IMR-90 (cell line): ENCODE results near the gene KCNQ1. TPM values are rescaled to one million over a fixed set of nuclear protein-coding genes. Genes with fewer than 3 reads are reported as not detected.
A peak's percentile ranks its signal among the peaks of the same experiment; 100 is the strongest.

Experiments used
- ATAC-seq: fragments of 200-7000 bp; cut with Tn5 transposase; 2 replicates; pipeline ENCODE4 v1.9.1; 2020; ENCODE audit warnings: low read depth, mild to moderate bottlenecking, moderate library complexity
- BruUV-seq: library from RNA; stranded (reverse); fragments of 400-500 nt; replicated peaks from 2 replicates; lab custom pipeline; 2021; lab: Mats Ljungman, UMichigan
- CTCF ChIA-PET: fragments of 300-600 bp; formaldehyde crosslinking; extraction: SDS; loops from one replicate; lab custom pipeline; 2021; ENCODE audit warnings: antibody characterized with exemption; lab: Yijun Ruan, JAX
- POLR2A ChIA-PET: fragments of 300-600 bp; sonication (Branson Sonifier 250); formaldehyde crosslinking; loops from one replicate; lab custom pipeline; 2022; ENCODE audit warnings: antibody characterized with exemption; ENCODE audit not compliant: unreplicated experiment; lab: Charles Lee
- DNase-seq: peaks from one replicate; pipeline ENCODE4 v3.0.0; 2013
- H2AFZ ChIP-seq: replicated peaks from 2 replicates; pipeline ENCODE3; 2013; ENCODE audit warnings: low read length, mild to moderate bottlenecking; ENCODE audit not compliant: poor library complexity
- H2AK5ac ChIP-seq: 2 replicates; pipeline ENCODE4 v1.6.1; 2013; ENCODE audit warnings: low read depth, low read length, inconsistent platforms
- H2AK9ac ChIP-seq: replicated peaks from 2 replicates; pipeline ENCODE3; 2013; ENCODE audit warnings: mild to moderate bottlenecking, low read depth, low read length, moderate library complexity; ENCODE audit not compliant: poor library complexity
- H2BK120ac ChIP-seq: 2 replicates; pipeline ENCODE4 v1.6.1; 2013; ENCODE audit warnings: low read depth, low read length, inconsistent platforms
- H2BK15ac ChIP-seq: 3 replicates; pipeline ENCODE4 v1.6.1; 2013; ENCODE audit warnings: low read depth, low read length, inconsistent platforms
- H2BK20ac ChIP-seq: 2 replicates; pipeline ENCODE4 v1.6.1; 2013; ENCODE audit warnings: low read depth, mild to moderate bottlenecking, inconsistent platforms, low read length, moderate library complexity
- H2BK5ac ChIP-seq: 2 replicates; pipeline ENCODE4 v1.6.1; 2013; ENCODE audit warnings: mild to moderate bottlenecking, low read depth, low read length, inconsistent platforms; ENCODE audit not compliant: poor library complexity, severe bottlenecking
- H3K14ac ChIP-seq: replicated peaks from 2 replicates; pipeline ENCODE4 v1.6.1; 2013; ENCODE audit warnings: low read depth, low read length, inconsistent platforms
- H3K18ac ChIP-seq: 2 replicates; pipeline ENCODE4 v1.6.1; 2013; ENCODE audit warnings: low read depth, low read length, control low read depth
- H3K23ac ChIP-seq: 2 replicates; pipeline ENCODE4 v1.6.1; 2013; ENCODE audit warnings: low read depth, low read length, inconsistent platforms
- H3K27ac ChIP-seq: 2 replicates; pipeline ENCODE4 v1.5.1; 2013; ENCODE audit warnings: mild to moderate bottlenecking, control low read depth, low read length; ENCODE audit not compliant: insufficient read depth
- H3K27me3 ChIP-seq: 2 replicates; pipeline ENCODE4 v1.6.1; 2013; ENCODE audit warnings: low read length; ENCODE audit not compliant: control insufficient read depth, insufficient read depth
- H3K36me3 ChIP-seq: 2 replicates; pipeline ENCODE4 v1.6.1; 2013; ENCODE audit warnings: low read length, mixed read lengths; ENCODE audit not compliant: control insufficient read depth, insufficient read depth
- H3K4ac ChIP-seq: 2 replicates; pipeline ENCODE4 v1.6.1; 2013; ENCODE audit warnings: low read depth, low read length, inconsistent platforms
- H3K4me1 ChIP-seq: 2 replicates; pipeline ENCODE4 v1.6.1; 2013; ENCODE audit warnings: low read length, mixed read lengths; ENCODE audit not compliant: control insufficient read depth, insufficient read depth
- H3K4me2 ChIP-seq: 2 replicates; pipeline ENCODE4 v1.6.1; 2013; ENCODE audit warnings: low read depth, mild to moderate bottlenecking, control low read depth, low read length, moderate library complexity
- H3K4me3 ChIP-seq: 2 replicates; pipeline ENCODE4 v1.5.1; 2013; ENCODE audit warnings: low read depth, mild to moderate bottlenecking, control low read depth, low read length, moderate library complexity; ENCODE audit not compliant: insufficient read depth
- H3K56ac ChIP-seq: 2 replicates; pipeline ENCODE4 v1.6.1; 2013; ENCODE audit warnings: low read length, inconsistent platforms; ENCODE audit not compliant: insufficient read depth; ENCODE audit errors: extremely low read depth
- H3K79me1 ChIP-seq, 2 experiments: 2 replicates each; pipeline ENCODE4 v1.6.1; 2013; ENCODE audit warnings: low read length in 2 of 2, inconsistent platforms in 1 of 2, low read depth in 1 of 2
- H3K9ac ChIP-seq: 2 replicates; pipeline ENCODE4 v1.6.1; 2013; ENCODE audit warnings: low read depth, low read length, control low read depth
- H3K9me1 ChIP-seq: 2 replicates; pipeline ENCODE4 v1.6.1; 2013; ENCODE audit warnings: low read length, inconsistent platforms; ENCODE audit not compliant: insufficient read depth
- H3K9me3 ChIP-seq: 2 replicates; pipeline ENCODE4 v1.6.1; 2013; ENCODE audit warnings: low read length; ENCODE audit not compliant: control insufficient read depth, insufficient read depth
- H4K20me1 ChIP-seq: 2 replicates; pipeline ENCODE4 v1.6.1; 2013; ENCODE audit warnings: low read length, inconsistent platforms; ENCODE audit not compliant: insufficient read depth
- H4K5ac ChIP-seq: 2 replicates; pipeline ENCODE4 v1.6.1; 2013; ENCODE audit warnings: mild to moderate bottlenecking, low read depth, low read length, control low read depth
- H4K8ac ChIP-seq, 2 experiments: 2 replicates each; pipeline ENCODE4 v1.6.1; 2013; ENCODE audit warnings: low read depth in 2 of 2, low read length in 2 of 2, control low read depth in 1 of 2, inconsistent platforms in 1 of 2
- H4K91ac ChIP-seq: 2 replicates; pipeline ENCODE4 v1.6.1; 2013; ENCODE audit warnings: low read depth, low read length, inconsistent platforms; ENCODE audit not compliant: insufficient read depth
- BHLHE40 ChIP-seq: fragments of 150-350 bp; IDR thresholded peaks from 2 replicates; pipeline ENCODE4 v1.6.1; 2016; ENCODE audit warnings: mild to moderate bottlenecking, low read depth, low read length
- CEBPB ChIP-seq: IDR thresholded peaks from 2 replicates; pipeline ENCODE4 v1.6.1; 2012; ENCODE audit warnings: low read depth, low read length, improper control_type of control experiment
- CHD1 ChIP-seq: IDR thresholded peaks from 2 replicates; pipeline ENCODE4 v1.6.1; 2012; ENCODE audit warnings: low read depth, low read length, improper control_type of control experiment
- CTCF ChIP-seq: conservative IDR thresholded peaks from 2 replicates; pipeline ENCODE4 v1.5.1; 2012; ENCODE audit warnings: mild to moderate bottlenecking, low read depth, low read length, improper control_type of control experiment
- FOS ChIP-seq: fragments of 150-350 bp; IDR thresholded peaks from 2 replicates; pipeline ENCODE4 v1.6.1; 2016; ENCODE audit warnings: low read depth, low read length
- MAFK ChIP-seq: IDR thresholded peaks from 2 replicates; pipeline ENCODE4 v1.6.1; 2012; ENCODE audit warnings: low read depth, low read length, improper control_type of control experiment
- MAZ ChIP-seq: IDR thresholded peaks from 2 replicates; pipeline ENCODE4 v1.6.1; 2012; ENCODE audit warnings: low read depth, mild to moderate bottlenecking, low read length, improper control_type of control experiment, moderate library complexity, borderline replicate concordance
- MXI1 ChIP-seq: IDR thresholded peaks from 2 replicates; pipeline ENCODE4 v1.6.1; 2012; ENCODE audit warnings: low read depth, mild to moderate bottlenecking, low read length, moderate library complexity, borderline replicate concordance
- POLR2A ChIP-seq: IDR thresholded peaks from 2 replicates; pipeline ENCODE4 v1.6.1; 2012; ENCODE audit warnings: mild to moderate bottlenecking, low read depth, low read length
- RAD21 ChIP-seq: IDR thresholded peaks from 2 replicates; pipeline ENCODE4 v1.6.1; 2012; ENCODE audit warnings: low read length, improper control_type of control experiment
- RCOR1 ChIP-seq: IDR thresholded peaks from 2 replicates; pipeline ENCODE4 v1.6.1; 2012; ENCODE audit warnings: mild to moderate bottlenecking, low read length, improper control_type of control experiment; ENCODE audit not compliant: insufficient replicate concordance
- RFX5 ChIP-seq: IDR thresholded peaks from 2 replicates; pipeline ENCODE4 v1.8.0; 2012; ENCODE audit warnings: low read depth, mild to moderate bottlenecking, low read length, moderate library complexity
- SMC3 ChIP-seq: fragments of 150-350 bp; IDR thresholded peaks from 2 replicates; pipeline ENCODE4 v1.6.1; 2016; ENCODE audit warnings: low read depth, mild to moderate bottlenecking, antibody characterized with exemption, low read length, moderate library complexity
- USF2 ChIP-seq: fragments of 150-350 bp; IDR thresholded peaks from 2 replicates; pipeline ENCODE4 v1.6.1; 2017; ENCODE audit warnings: mild to moderate bottlenecking, antibody characterized with exemption, low read length, low read depth
- WGBS, 2 experiments: methylation state at CpG; one replicate each; pipeline versions ENCODE4 v1.1.5 to v1.1.7; 2013; ENCODE audit warnings: missing lambda C conversion rate in 2 of 2; ENCODE audit not compliant: insufficient read length in 1 of 2; ENCODE audit errors: extremely low coverage in 2 of 2; 5-methylcytosine and 5-hydroxymethylcytosine counted together
- dilution Hi-C: fragments of 300-500 bp; cut with HindIII; formaldehyde crosslinking; loops from one replicate; pipeline ENCODE4 v1.14.3; 2018; ENCODE audit warnings: low sequenced_read_pairs; ENCODE audit not compliant: unreplicated experiment
- in situ Hi-C: fragments of 300-500 bp; cut with MboI; formaldehyde crosslinking; loops from 3 replicates; pipeline ENCODE4 v1.14.3; 2019; ENCODE audit warnings: low sequenced_read_pairs, inconsistent platforms, mixed read lengths
- intact Hi-C: fragments of 100-400 bp; cut with micrococcal nuclease; formaldehyde crosslinking; loops from 2 replicates; pipeline ENCODE4 v1.10.0; 2022
- polyA plus RNA-seq, 3 experiments: library from polyadenylated mRNA; depleted of rRNA; stranded (reverse); fragments of >200 nt; gene quantifications; 2 replicates each; pipeline ENCODE4 v1.2.3, GENCODE V29; 2012; ENCODE audit warnings: low replicate concordance in 1 of 3
- total RNA-seq: library from RNA; depleted of rRNA; stranded (reverse); fragments of >200 nt; gene quantifications from 2 replicates; pipeline ENCODE4 v1.2.3, GENCODE V29; 2012
- TF ChIP-seq, protein P1 (sequence below): fragments of 150-350 bp; IDR thresholded peaks from 2 replicates; pipeline ENCODE4 v1.6.1; 2016; ENCODE audit warnings: low read depth, mild to moderate bottlenecking, low read length, moderate library complexity, borderline replicate concordance

The KCNQ1 gene
- total and polyA plus RNA-seq, 2 of the 4 experiments (the other 2 are of a cell fraction), result 0.07 TPM; not detected in 1

DNA sequence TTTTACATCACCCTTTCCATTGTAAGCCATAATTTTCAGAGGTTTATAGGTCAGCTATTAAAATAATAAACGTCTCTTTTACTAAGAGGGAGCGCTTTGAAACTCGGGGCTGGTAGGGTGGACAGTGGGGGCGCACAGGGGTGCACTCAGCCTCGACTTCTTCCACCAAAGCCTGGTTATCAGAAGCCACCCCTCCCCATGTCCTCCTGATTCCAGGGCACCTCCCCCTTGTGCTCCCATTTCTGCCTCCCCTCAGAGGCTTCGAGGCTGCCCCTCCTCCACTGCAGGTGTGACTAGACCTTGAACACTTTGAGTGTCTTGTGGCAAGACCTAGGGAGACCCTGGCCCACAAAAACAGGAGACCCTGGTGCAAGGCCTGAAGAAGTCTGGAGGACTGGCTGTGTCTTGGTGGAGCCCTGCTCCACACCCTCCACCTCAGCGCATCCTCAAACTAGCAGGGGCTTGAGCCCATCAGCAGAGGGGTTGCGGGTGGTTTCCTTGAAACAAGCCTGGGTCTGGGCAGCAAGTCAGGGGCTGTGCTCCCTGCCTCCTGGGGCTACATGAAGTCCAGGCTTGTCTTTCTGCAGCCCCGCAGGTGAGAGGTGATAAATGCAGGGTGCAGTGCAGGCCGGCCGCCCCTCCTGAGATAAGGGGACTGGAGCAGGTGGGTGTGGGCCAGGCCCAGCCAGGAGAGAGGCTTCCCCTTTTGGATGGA, 437.7 kb downstream of the KCNQ1 start:
- no peak overlapping the region for H2AK5ac ChIP-seq
- peaks cover 7% of the 10 kb centered on the region; the same call in 1 of the 2 replicates for H3K36me3 ChIP-seq
- no peak overlapping the region for H4K5ac ChIP-seq
- peak overlapping the region; percentile 35 for H2AK9ac ChIP-seq
- no peak overlapping the region for H4K8ac ChIP-seq
- H3K9ac ChIP-seq, result no peak overlapping the region
- intact Hi-C loops (no loop called here), dilution Hi-C loops (no loop called here), in situ Hi-C loops (loop anchor here (25.0 kb wide), 1 partner anchor 695 kb away; no protein-coding TSS in a partner anchor)
- 76% methylated on average over 5 of the region's 11 CpGs; no CpG with 5 or more reads in 1 of the 2 experiments for WGBS, 2 experiments
- H3K18ac ChIP-seq, result no peak overlapping the region
- H2AFZ ChIP-seq, result no peak overlapping the region
- no peak overlapping the region for H2BK5ac ChIP-seq
- POLR2A ChIA-PET, result no interaction called here
- H3K23ac ChIP-seq, result no peak overlapping the region
- H3K4me1 ChIP-seq, result peaks cover 4% of the 10 kb centered on the region; the same call in 1 of the 2 replicates
- DNase-seq, result no peak
- H3K9me3 ChIP-seq, result peaks cover 6% of the 10 kb centered on the region
- H3K9me1 ChIP-seq, result no peaks in the 10 kb centered on the region; the same call in 1 of the 2 replicates
- no TSS peak for BruUV-seq
- no peak overlapping the region for H3K14ac ChIP-seq
- no peak overlapping the region for H2BK120ac ChIP-seq
- H2BK20ac ChIP-seq, result no peak overlapping the region
- H3K27me3 ChIP-seq, result peaks cover 3% of the 10 kb centered on the region; the same call in 1 of the 2 replicates
- no peak overlapping the region; the same call in 1 of the 2 replicates for H3K4me2 ChIP-seq
- H3K79me1 ChIP-seq, result peaks cover 0 to 3% of the 10 kb centered on the region in 2 experiments; a peak in 1 of 4 replicates
- H3K56ac ChIP-seq, result no peak overlapping the region
- peaks cover 12% of the 10 kb centered on the region for H4K20me1 ChIP-seq
- H3K4ac ChIP-seq, result no peak overlapping the region
- no peak overlapping the region for H4K91ac ChIP-seq
- H2BK15ac ChIP-seq, result no peak overlapping the region
- no peak overlapping the region for H3K27ac ChIP-seq
- no peak overlapping the region for H3K4me3 ChIP-seq
- CTCF ChIA-PET, result interaction anchor here (1.2 to 11.0 kb wide), 3 partner anchors 8 to 350 kb away, joined by 3 to 116 read pairs (median 3); no protein-coding TSS in a partner anchor
- ATAC-seq, result no peak
- TF ChIP-seq RAD21 (no peak), POLR2A (no peak), USF2 (no peak), RFX5 (no peak), FOS (no peak), MAZ (no peak), CHD1 (no peak), CTCF (no peak), RCOR1 (no peak), CEBPB (no peak), BHLHE40 (no peak), MXI1 (no peak), MAFK (no peak), SMC3 (no peak)
- TF ChIP-seq, protein P1, sequence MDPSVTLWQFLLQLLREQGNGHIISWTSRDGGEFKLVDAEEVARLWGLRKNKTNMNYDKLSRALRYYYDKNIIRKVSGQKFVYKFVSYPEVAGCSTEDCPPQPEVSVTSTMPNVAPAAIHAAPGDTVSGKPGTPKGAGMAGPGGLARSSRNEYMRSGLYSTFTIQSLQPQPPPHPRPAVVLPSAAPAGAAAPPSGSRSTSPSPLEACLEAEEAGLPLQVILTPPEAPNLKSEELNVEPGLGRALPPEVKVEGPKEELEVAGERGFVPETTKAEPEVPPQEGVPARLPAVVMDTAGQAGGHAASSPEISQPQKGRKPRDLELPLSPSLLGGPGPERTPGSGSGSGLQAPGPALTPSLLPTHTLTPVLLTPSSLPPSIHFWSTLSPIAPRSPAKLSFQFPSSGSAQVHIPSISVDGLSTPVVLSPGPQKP, result no peak
